ENCODE measurements around the gene LEMD2.

DNA sequence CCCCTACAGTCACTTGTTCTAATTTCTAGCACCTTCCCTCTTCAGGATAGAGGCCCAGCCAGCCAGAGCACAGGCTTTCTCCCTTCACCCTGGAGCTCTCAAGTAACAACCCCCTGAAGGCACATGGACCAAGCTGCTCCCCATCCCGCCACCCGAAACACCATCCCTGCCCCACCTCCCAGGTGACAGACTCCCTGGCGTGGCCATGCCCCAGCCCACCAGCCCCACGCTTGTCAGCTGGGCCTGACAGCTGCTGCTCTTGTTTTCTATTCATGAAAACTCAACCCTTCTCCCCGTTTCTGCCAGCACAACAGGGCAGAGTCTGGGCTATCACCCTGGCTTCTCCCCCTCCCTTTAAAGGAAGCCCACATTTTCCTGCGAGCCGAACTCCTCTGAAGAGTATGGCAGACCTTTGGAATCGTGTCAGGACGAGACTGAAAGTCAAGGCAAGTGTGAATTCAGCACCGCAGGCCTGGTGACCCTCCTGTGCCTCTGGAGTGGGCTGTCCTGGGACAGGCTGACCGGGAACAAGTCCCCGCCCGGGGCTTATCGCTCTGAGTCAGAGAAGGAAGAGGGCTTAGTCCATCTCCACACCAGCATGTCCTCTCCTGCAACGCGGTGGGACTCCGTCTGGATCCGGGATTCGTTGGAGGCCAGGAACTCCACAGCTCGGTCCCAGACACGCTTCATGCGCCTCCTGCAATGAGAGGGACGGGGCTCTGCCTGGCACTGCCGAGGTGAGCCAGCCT lies 16.7 kb downstream of the LEMD2 start:
- TF ChIP-seq CTCF (IDR thresholded peaks at IDR 0.05) (no peak), POLR2A (IDR thresholded peaks at IDR 0.05) (no peak)

Measured in heart left ventricle (tissue), 13 donors.